GM15510 (cell line): ENCODE results near the gene MYLIP.

Source experiments
- POLR2A ChIP-seq: IDR thresholded peaks from 3 replicates; pipeline ENCODE4 v1.6.1; 2011; ENCODE audit warnings: borderline replicate concordance; ENCODE audit not compliant: insufficient read length; ENCODE audit errors: extremely low read depth

Gene MYLIP

GRCh38 chr6:16196984-16197546 lies 68.2 kb downstream of the MYLIP start:
- TF ChIP-seq POLR2A: no peak
